ENCODE results near the gene COMMD7. TPM values are rescaled to one million over a fixed set of nuclear protein-coding genes. Genes with fewer than 3 reads are reported as not detected.
"Not testable (repeated sequence)": the region's sequence is repeated elsewhere in the genome, so short reads cannot be mapped to it uniquely, and the experiment has no call there.

COMMD7 gene
- total RNA-seq, 1 donor from 2014 or later = 37.9 TPM

DNA sequence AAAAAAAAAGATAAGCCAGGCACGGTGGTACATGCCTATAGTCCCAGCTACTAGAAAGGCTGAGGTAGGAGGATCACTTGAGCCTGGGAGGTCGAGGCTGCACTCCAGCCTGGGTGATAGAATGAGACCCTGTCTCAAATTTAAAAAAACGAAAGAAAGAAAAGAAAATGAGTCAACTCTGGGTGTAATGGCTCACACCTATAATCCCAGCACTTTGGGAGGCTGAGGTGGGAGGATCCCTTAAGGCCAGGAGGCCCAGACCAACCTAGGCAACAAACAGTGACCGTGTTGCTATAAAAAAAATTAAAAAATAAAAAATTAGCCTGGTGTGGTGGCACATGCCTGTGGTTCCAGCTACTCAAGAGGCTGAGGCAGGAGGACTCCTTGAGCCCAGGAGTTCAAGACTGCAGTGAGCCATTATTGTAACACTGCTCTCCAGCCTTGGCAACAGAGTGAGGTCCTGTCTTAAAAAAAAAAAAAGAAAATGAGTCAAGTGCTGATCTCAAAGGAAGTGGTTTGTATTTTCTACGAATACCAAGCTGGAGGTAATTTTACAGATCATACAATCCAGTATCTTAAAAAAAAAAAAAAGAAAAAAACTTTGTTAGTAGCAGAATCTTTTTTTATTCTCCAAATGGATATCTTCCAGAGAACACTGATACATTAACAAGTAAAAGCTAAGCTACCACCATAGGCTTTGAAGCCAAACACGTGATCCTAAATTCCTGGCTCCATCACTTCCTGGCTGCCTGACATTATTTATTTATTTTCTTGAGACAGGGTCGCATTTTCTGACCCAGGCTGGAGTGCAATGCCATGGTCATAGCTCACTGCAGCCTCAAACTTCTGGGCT, 5.7 kb downstream of the COMMD7 start:
- intact Hi-C loops (cut with micrococcal nuclease) = no loop called here
- DNase-seq (no peak), ATAC-seq (ENCODE audit: low read depth) (no peak)
- ChIA-PET POLR2A (no interaction called here), CTCF (interaction anchor here (0.6 kb wide), 1 partner anchor 63 kb away, joined by 3 read pairs; no protein-coding TSS in a partner anchor)
- no peak for TF ChIP-seq CTCF (IDR thresholded peaks at IDR 0.05)
- no peak overlapping the region for H3K27ac Mint-ChIP-seq
- no peak overlapping the region for H3K4me3 Mint-ChIP-seq
- no peaks in the 10 kb centered on the region for H3K27me3 Mint-ChIP-seq
- H3K9me3 Mint-ChIP-seq = no peaks in the 10 kb centered on the region
- peaks cover 9% of the 10 kb centered on the region for H3K4me1 Mint-ChIP-seq
- H3K36me3 Mint-ChIP-seq (ENCODE audit: low read depth) = peaks cover 14% of the 10 kb centered on the region

- H3K27me3 Mint-ChIP-seq = no peaks in the 10 kb centered on the region
- no peak overlapping the region for H3K27ac Mint-ChIP-seq
- DNase-seq = no peak
- ATAC-seq (ENCODE audit: low read depth) = no peak
- H3K4me3 Mint-ChIP-seq = no peak overlapping the region
- intact Hi-C loops (cut with micrococcal nuclease) = no loop called here
- TF ChIP-seq CTCF (IDR thresholded peaks at IDR 0.05) = no peak
- CTCF ChIA-PET = interaction anchor here (1.1 kb wide), 1 partner anchor 47 kb away, joined by 4 read pairs; no protein-coding TSS in a partner anchor
- H3K4me1 Mint-ChIP-seq = peaks cover 2% of the 10 kb centered on the region
- H3K36me3 Mint-ChIP-seq (ENCODE audit: low read depth) = peaks cover 44% of the 10 kb centered on the region
- no peaks in the 10 kb centered on the region for H3K9me3 Mint-ChIP-seq
- POLR2A ChIA-PET = no interaction called here
These were observed 11.4 kb downstream of the COMMD7 start for GRCh38 chr20:32731882-32732266.

DNA sequence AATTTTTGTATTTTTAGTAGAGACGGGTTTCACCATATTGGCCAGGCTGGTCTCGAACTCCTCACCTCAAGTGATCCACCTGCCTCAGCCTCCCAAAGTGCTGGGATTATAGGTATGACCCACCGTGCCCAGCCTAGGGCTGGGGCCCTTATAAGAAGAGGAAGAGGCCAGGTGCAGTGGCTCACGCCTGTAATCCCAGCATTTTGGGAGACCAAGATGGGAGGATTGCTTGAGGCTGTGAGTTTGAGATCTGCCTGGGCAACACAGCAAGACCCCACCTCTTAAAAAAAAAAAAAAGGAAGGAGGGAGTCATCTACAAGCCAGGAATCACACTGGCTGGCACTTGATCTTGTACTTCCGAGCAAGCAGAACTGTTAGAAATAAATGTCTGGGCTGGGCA, 13.9 kb downstream of the COMMD7 start:
- CTCF ChIA-PET; POLR2A ChIA-PET; H3K9me3 Mint-ChIP-seq; ATAC-seq (ENCODE audit: low read depth); DNase-seq; H3K27ac Mint-ChIP-seq; H3K4me1 Mint-ChIP-seq; H3K4me3 Mint-ChIP-seq; intact Hi-C loops (cut with micrococcal nuclease); H3K27me3 Mint-ChIP-seq: not testable (repeated sequence)
- H3K36me3 Mint-ChIP-seq (ENCODE audit: low read depth) = peaks cover 51% of the 10 kb centered on the region

GRCh38 chr20:32728435-32728834, 14.8 kb downstream of the COMMD7 start:
- H3K27me3 Mint-ChIP-seq; ATAC-seq (ENCODE audit: low read depth); H3K27ac Mint-ChIP-seq; CTCF ChIA-PET; intact Hi-C loops (cut with micrococcal nuclease); H3K4me3 Mint-ChIP-seq; H3K4me1 Mint-ChIP-seq; DNase-seq; H3K9me3 Mint-ChIP-seq: not testable (repeated sequence)
- H3K36me3 Mint-ChIP-seq (ENCODE audit: low read depth) = peaks cover 51% of the 10 kb centered on the region
- POLR2A ChIA-PET = interaction anchor here (0.7 kb wide), 1 partner anchor 12 kb away, joined by 3 read pairs; no protein-coding TSS in a partner anchor

- POLR2A ChIA-PET = interaction anchor here (0.7 kb wide), 2 partner anchors 33 to 427 kb away, joined by 4 to 6 read pairs; no protein-coding TSS in a partner anchor
- H3K27me3 Mint-ChIP-seq = no peaks in the 10 kb centered on the region
- CTCF ChIA-PET = no interaction called here
- H3K36me3 Mint-ChIP-seq (ENCODE audit: low read depth) = peaks cover 49% of the 10 kb centered on the region
- H3K9me3 Mint-ChIP-seq = no peaks in the 10 kb centered on the region
- DNase-seq (no peak), ATAC-seq (ENCODE audit: low read depth) (no peak)
- no peak for TF ChIP-seq CTCF (IDR thresholded peaks at IDR 0.05)
- H3K4me3 Mint-ChIP-seq = no peak overlapping the region
- intact Hi-C loops (cut with micrococcal nuclease) = no loop called here
- no peak overlapping the region for H3K27ac Mint-ChIP-seq
- peaks cover 2% of the 10 kb centered on the region for H3K4me1 Mint-ChIP-seq
These were observed 15.6 kb downstream of the COMMD7 start for GRCh38 chr20:32727683-32728082.

DNA sequence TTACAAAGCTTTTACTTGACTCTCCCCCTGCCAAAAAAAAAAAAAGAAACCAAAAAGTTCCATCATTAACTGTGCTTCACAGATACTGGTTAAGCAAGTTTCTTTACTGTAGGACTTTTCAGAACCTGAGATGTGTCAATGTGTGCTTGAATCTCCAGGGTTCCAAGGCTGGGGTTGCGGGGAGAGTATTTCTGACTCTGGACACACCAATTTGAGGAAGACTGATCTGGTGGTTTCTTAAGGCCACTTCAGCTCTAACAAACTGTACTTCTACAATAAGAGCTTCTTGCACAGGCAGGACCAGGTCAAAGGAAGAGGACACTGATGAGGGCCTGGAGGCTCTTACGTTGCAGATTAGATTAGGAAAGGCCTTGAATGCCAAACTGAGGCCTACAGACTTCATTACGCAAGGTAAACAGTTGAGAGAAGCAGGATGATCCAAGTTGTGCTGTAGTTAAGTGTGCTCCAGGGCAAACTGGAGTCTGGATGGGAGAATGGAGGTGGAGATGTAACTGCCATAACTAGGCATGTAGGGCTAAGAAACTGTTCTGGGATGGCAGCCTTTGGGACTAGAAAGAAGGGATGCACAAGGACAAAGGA, 24.4 kb downstream of the COMMD7 start:
- no peaks in the 10 kb centered on the region for H3K27me3 Mint-ChIP-seq
- no peaks in the 10 kb centered on the region for H3K4me1 Mint-ChIP-seq
- H3K36me3 Mint-ChIP-seq (ENCODE audit: low read depth) = peaks cover 27% of the 10 kb centered on the region
- ChIA-PET CTCF (no interaction called here), POLR2A (no interaction called here)
- no peak overlapping the region for H3K4me3 Mint-ChIP-seq
- TF ChIP-seq CTCF (IDR thresholded peaks at IDR 0.05) = no peak
- DNase-seq (no peak), ATAC-seq (ENCODE audit: low read depth) (no peak)
- H3K27ac Mint-ChIP-seq = no peak overlapping the region
- H3K9me3 Mint-ChIP-seq = no peaks in the 10 kb centered on the region
- intact Hi-C loops (cut with micrococcal nuclease) = no loop called here
